GM10847 (cell line): Measurements from ENCODE around the gene AGPS.

ENCODE experiments used
- POLR2A ChIP-seq: IDR thresholded peaks from 2 replicates; pipeline ENCODE4 v1.6.1; 2011; ENCODE audit not compliant: insufficient read length; ENCODE audit errors: extremely low read depth

The AGPS gene

GRCh38 chr2:177501186-177501585 is 108.6 kb downstream of the AGPS start:
- TF ChIP-seq POLR2A, result no peak

- no peak for TF ChIP-seq POLR2A
These were observed 113.9 kb downstream of the AGPS start for GRCh38 chr2:177506505-177506904.

GRCh38 chr2:177506998-177507397 is 114.4 kb downstream of the AGPS start:
- TF ChIP-seq POLR2A, result no peak

- no peak for TF ChIP-seq POLR2A
These were observed 124.4 kb downstream of the AGPS start for GRCh38 chr2:177516824-177517544.

- no peak for TF ChIP-seq POLR2A
These were observed 126.2 kb downstream of the AGPS start for GRCh38 chr2:177518754-177519153.

GRCh38 chr2:177519534-177520115 is 127.1 kb downstream of the AGPS start:
- no peak for TF ChIP-seq POLR2A

GRCh38 chr2:177520324-177520723 is 127.8 kb downstream of the AGPS start:
- TF ChIP-seq POLR2A, result no peak

GRCh38 chr2:177523781-177524180 is 131.2 kb downstream of the AGPS start:
- no peak for TF ChIP-seq POLR2A

GRCh38 chr2:177525351-177525924 is 132.9 kb downstream of the AGPS start:
- TF ChIP-seq POLR2A, result no peak

- no peak for TF ChIP-seq POLR2A
These were observed 135.9 kb downstream of the AGPS start for GRCh38 chr2:177528351-177528933.

- no peak for TF ChIP-seq POLR2A
These were observed 136.6 kb downstream of the AGPS start for GRCh38 chr2:177529166-177529565.

GRCh38 chr2:177530561-177530960 is 138.0 kb downstream of the AGPS start:
- TF ChIP-seq POLR2A, result no peak

GRCh38 chr2:177531706-177532105 is 139.1 kb downstream of the AGPS start:
- no peak for TF ChIP-seq POLR2A

- TF ChIP-seq POLR2A, result no peak
These were observed 140.0 kb downstream of the AGPS start for GRCh38 chr2:177532567-177532966.

- no peak for TF ChIP-seq POLR2A
These were observed 140.7 kb downstream of the AGPS start for GRCh38 chr2:177533253-177533652.

- TF ChIP-seq POLR2A, result no peak
These were observed 142.4 kb downstream of the AGPS start for GRCh38 chr2:177535000-177535399.
